GM19193 (cell line): ENCODE measurements around the gene SCFD1.

Experiments used
- POLR2A ChIP-seq: IDR thresholded peaks from 4 replicates; pipeline ENCODE4 v1.6.1; 2011; ENCODE audit not compliant: insufficient read depth, insufficient read length; ENCODE audit errors: extremely low read depth

Gene SCFD1

GRCh38 chr14:30767624-30768023 is 145.5 kb downstream of the SCFD1 start:
- TF ChIP-seq POLR2A = no peak

GRCh38 chr14:30768791-30769190 is 146.7 kb downstream of the SCFD1 start:
- no peak for TF ChIP-seq POLR2A

- no peak for TF ChIP-seq POLR2A
These were observed 148.3 kb downstream of the SCFD1 start for GRCh38 chr14:30770376-30770775.

GRCh38 chr14:30771595-30771994 is 149.5 kb downstream of the SCFD1 start:
- no peak for TF ChIP-seq POLR2A

GRCh38 chr14:30779210-30779609 is 157.1 kb downstream of the SCFD1 start:
- TF ChIP-seq POLR2A = no peak
